Stimulated activated CD4-positive, alpha-beta T cell treated with anti-CD3 and anti-CD28 coated beads, Interleukin-1b, Interleukin-23, amount 100 ng/mL, for 24 hours (primary cell): Measurements from ENCODE around the gene MTHFD1L.

Source experiments
- DNase-seq, 4 experiments: peaks; one replicate each; pipeline ENCODE4 v3.0.0-alpha.2; 2020; ENCODE audit warnings: low read depth in 4 of 4, low spot score in 1 of 4

The MTHFD1L gene

GRCh38 chr6:150931405-150931804, 65.9 kb downstream of the MTHFD1L start:
- DNase-seq, result no peak

DNA sequence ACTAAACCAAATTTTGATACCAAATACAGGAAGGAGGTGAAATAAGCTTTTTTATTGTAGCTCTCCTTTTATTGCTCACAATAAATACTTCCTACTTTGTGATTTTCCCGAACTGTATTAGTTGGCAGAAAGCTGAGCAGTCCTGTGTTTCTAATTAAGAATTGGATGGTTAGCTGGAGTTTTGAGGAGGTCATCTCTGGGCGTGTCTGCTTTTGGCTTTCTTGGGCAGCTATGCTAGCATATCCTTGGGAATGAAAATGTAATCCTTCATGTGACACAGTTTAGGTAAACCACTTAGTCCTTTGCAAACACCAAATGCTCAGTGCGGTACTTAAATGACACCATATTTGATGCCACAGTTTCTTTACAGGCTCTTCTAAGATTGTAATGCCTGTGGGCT, 67.5 kb downstream of the MTHFD1L start:
- no peak for DNase-seq

DNA sequence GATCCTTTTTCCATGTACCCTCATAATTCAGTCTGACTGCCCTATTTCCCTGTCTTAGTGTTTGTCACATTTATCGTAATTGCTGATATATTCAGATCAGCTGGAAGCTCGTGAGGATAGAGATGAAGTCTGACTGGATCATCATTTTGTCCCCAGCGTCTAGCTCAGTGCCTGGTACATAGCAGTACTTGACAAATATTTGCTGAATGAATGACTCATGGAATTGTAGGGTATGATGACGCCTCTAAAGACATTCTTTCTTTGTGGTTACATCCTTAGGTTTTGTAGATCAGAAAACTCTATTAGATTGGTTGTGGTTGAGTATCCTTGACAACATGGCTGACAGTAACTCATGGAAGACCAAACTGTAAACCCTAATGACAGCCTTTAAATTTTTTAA, 68.9 kb downstream of the MTHFD1L start:
- no peak for DNase-seq

- DNase-seq, result no peak
These were observed 70.6 kb downstream of the MTHFD1L start for GRCh38 chr6:150936021-150936555.

- no peak for DNase-seq
These were observed 71.8 kb downstream of the MTHFD1L start for GRCh38 chr6:150937132-150937906.

DNA sequence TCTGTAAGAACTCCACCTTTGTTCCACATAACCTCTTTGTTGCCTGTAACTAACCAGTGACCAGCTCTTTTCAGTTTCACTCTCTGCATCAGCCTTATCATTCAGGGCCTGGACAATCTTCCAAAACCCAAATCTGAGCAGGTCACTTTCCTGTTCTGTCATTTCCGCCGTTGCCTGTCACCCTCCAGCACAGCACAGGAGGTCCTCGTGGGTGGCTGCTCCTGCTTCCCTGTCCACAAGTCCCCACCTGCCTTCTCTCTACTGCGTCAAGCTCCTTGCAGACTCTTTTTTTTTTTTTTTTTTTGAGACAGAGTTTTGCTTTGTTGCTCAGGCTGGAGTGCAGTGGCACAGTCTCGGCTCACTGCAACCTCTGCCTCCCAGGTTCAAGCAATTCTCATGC, 73.9 kb downstream of the MTHFD1L start:
- DNase-seq, result no peak

DNA sequence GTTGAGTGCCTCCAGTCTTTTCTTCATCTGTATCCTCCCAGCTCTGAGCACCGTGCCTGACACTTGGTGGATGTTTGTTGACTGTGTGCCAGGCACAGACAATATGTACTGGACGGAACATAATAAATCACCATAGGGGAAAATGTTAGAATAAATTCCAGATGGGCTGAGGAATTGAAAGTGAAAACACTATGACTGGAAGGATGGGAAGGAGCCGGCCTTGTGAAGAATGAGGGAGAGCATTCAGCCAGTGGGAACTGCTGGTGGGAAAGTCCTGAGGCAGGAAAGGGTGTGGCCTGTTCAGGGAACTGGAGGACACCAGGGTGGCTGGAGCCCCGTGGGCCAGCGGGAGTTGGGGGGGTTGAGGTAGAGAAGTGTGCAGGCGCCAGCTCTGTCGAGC, 75.4 kb downstream of the MTHFD1L start:
- no peak for DNase-seq

DNA sequence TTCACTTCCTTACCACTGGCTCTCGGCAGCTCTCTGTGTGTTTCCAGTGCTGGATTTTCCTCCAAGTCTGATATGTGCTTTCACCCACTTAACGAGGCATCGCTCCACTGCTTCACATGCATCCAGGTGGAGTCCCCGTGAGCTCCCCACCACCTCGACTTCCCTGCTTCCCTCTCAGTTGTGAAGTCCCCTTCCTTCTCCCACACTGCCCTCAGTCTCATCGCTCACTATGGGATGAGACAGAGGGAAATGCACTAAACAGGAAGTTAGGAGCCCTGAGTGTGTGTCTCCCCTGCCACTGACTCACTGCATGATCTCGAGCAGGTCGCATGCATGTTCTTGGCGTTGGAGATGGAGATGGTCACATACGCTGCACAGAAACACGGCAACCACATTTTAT, 84.0 kb downstream of the MTHFD1L start:
- no peak for DNase-seq

- DNase-seq, result no peak
These were observed 88.3 kb downstream of the MTHFD1L start for GRCh38 chr6:150953851-150954250.

DNA sequence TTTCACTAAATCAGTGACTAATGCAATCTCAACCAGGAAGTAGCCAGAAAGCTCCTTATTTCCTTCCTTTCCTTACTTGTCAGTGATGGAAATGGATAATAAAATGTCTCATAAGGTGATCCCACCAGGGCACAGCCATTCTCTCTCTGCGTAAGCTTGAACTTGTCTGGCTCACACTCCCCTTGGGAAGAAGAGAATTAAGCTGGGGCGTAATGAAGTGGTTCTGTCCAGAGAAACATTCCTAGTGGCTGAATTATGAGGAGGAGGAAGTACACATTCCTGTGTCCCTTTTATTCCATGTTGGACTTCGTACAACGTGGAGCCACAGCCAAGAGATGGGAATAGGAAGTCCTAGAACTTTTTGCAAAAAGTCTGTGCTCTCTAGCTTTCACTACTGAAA, 93.7 kb downstream of the MTHFD1L start:
- DNase-seq, result no peak

DNA sequence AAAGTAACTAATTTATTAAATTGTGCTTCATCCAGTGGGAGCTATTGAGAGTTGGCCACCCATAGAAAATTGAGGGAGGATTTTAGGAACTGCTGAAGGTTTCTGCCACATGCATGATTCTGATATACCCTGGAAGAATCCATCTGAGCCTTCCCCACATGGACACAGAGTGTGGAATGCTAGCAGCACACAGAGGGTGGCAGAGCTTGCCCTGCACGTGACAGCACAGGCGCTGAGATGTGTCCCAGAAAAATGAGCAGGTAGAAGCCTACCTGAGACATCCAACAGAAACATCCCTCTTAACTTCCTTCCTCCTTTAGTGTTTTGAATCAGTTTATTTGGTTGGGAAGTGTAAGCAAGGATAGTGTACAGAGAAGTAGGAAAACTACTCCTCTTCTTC, 96.9 kb downstream of the MTHFD1L start:
- no peak for DNase-seq

GRCh38 chr6:150964765-150965164, 99.3 kb downstream of the MTHFD1L start:
- no peak for DNase-seq

DNA sequence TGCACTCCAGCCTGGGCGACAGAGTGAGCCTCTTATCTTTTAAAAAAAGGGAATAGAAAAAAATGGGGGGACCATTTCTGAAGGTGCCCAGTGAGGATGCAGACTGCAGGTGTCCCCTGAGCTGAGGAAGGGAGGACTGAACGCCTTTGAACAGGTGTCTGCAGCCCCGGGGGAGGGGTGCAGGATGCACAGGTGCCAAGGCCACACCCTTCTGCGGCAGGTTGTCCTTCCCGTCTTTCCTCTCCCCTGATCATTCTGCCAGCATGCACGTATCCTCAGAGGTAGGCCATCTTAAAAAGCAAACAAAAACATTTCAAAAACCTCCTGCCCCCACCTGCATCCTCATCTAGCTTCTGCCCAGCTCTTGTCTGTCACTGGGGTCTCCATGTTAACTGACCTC, 101.3 kb downstream of the MTHFD1L start:
- DNase-seq, result no peak

DNA sequence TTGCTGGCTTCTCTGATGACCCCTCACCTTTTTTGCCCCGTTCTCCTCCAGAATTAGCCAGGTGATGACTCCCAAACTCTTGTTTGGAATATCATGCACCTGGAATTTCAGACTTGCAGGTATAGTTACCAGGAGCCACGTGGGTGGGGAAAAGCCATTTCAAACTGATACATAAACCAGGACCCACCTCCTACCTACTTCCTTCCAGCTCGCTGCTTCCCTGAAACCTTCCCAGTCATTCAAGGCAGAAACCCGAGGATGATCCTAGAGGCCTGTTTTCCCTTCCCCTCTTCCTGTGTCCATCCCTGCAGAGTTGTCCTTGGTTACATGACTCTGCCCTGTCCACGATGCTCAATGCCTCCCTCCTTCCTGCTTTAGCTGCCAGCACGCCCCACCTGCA, 101.9 kb downstream of the MTHFD1L start:
- no peak for DNase-seq

DNA sequence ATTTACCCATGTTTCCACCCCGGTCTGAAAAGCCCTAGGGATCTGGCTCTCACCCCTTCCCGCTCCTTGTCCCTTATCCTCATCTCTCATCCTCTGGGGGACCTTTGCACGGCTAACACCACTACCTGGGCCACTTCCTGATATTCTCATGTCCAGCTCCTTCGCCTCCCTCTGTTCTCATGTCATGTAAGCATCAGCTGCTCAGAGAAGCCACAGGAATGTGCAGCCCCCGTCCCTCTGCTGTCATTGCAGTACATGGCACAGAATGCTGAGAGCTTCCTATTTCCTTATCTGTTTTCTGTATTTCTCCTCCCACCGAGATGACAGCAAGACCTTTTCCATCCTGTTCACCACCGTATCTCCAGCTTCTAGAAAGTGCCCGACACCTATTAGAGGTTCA, 102.4 kb downstream of the MTHFD1L start:
- no peak for DNase-seq

GRCh38 chr6:150969901-150970300, 104.4 kb downstream of the MTHFD1L start:
- DNase-seq, result no peak

DNA sequence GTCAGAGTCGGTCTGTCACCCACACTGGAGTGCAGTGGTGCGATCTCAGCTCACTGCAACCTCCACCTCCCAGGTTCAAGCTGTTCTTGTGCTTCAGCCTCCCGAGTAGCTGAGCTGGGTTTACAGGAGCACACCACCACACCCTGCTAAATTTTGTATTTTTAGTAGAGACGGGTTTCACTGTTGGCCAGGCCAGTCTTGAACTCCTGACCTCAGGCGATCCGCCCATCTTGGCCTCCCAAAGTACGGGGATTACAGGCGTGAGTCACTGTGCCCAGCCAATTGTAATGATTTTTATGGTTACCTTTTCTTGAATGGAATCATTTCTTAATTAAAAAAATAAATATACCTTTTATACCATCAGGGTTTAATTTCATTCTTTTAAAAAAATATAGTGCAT, 105.7 kb downstream of the MTHFD1L start:
- DNase-seq, result no peak

DNA sequence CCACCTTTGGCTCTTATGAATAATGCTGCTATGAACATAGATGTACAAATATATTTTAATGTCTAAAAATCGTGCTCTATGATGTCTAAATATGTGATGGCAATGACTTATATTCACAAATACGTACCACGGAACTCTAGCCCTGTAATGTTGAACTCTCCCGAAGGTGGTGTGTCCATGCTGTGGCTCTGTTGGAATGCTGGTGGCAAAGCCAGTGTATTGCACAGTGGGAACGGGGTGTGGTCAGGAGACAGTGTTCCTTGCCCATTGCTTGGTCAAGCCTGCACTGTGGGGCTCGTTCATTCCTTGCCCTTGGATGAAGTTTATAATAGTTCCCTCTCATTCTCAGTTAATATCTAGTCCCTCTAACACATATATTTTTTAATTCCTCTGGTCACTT, 109.6 kb downstream of the MTHFD1L start:
- no peak for DNase-seq

DNA sequence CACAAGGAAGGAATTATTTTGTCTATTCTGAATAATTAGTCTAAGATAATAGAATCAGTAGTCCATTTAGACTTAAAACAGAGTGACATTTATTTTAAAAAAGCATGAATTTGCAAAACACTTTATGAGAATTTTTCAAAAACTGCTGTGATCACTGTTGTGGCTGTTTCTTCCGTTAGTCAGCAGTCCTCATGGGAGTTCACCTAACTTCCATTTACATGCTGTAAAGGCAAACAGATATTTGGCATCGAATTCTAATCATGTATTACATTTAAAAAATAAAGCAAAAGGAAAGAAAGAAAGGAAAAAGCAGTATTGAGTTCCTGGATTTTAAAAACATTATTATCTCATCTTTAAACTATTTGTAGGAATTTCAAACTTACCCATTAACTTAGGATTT, 111.8 kb downstream of the MTHFD1L start:
- no peak for DNase-seq

DNA sequence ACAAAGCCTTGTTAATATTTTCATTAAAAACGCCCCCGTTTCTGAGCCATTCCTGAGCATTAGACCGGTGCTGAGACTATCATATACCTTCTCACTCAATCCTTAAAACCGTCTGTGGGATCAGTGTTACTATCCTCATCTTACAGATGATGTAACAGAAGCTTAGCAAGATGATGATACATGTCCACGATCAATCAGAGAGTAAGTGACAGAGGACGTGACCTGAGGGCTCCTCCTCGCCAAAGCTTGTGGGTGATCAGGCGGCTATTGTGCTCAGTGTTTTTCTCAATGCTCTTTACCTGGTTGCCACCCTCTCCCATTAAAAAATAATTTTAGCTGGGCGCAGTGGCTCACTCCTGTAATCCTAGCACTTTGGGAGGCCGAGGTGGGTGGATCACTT, 113.1 kb downstream of the MTHFD1L start:
- no peak for DNase-seq

DNA sequence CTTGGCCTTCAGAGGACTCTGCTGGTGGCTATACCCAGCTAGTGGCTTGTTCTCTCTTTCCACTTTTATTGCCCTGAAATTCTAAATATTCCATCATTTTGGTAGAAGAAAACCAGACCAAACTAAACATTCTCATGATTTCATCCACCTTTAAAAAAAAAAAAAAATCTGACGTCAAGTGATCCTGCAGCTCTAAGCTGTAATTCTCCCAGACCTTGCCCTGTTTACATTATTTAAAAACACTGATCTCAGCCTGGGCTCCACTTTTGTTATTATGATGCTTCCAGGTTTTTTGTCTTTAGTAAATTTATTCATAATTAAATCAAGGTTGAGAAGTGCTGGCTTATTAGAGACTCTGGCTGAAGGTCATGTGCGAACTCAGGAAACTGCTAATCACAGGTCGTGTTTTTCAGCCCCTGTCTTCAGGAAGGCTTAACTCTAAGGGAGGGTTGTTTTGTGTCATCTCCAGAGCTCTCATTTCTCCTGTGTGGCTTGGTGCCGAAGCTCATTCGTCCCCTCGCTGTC, 114.4 kb downstream of the MTHFD1L start:
- no peak for DNase-seq

DNA sequence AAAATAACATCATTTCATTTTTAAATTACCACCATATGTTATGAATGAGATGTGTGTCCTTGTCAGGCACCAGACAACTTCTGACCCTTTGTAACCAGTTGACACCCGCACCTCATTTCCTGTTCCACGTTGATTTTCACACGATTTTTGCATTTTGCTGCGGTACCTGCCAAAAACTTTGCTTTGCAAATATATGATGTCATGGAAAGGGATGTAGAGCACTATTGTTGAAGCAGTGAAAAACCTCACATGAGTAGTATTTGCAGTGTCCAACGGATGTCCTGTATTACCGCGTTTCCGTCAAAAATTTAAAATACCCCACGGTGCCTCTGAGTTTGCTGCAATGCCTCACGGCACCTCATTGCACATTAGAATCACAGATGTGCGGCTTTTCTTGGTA, 115.6 kb downstream of the MTHFD1L start:
- no peak for DNase-seq

DNA sequence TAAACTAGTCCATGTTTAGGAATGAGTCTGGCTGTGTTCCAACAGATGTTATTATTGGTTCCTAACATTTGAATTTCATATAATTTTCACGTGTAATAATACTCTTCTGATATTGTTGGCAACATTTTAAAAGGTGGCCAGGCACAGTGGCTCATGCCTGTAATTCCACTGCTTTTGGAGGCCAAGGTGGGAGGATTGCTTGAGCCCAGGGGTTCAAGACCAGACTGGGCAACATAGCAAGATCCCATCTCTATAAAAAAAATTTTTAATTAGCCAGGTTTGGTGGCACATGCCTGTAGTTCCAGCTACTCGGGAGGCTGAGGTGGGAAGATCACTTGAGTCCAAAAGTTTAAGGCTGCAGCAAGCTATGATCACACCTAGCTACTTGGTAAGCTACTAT, 116.2 kb downstream of the MTHFD1L start:
- no peak for DNase-seq
